ENCODE measurements around the gene SMIM35. TPM values are rescaled to one million over a fixed set of nuclear protein-coding genes. Genes with fewer than 3 reads are reported as not detected.

Gene SMIM35
- total and polyA plus RNA-seq, 9 donors = under 0.01 to 0.47 (median 0.08) TPM

DNA sequence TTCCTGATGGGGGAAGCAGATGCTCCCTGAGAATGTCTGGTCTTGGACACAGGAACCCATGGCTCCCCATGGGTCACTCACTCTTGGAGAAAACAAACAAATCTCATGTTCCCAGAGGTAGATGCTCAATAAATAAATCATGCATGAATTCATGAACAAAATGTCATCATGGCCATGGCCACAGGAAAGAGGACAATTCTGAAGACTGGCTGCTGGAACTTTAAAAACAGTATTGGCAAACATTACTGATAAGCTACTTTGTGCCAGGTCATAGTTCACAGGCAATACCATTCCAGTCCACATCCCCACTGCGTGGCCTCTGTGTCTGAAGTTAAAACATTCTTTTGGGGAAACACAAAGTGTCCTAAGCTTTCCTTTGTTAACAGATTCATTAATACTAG lies 9.2 kb upstream of the SMIM35 start:
- no peaks in the 10 kb centered on the region for H3K36me3 ChIP-seq (ENCODE audit: control insufficient read depth, insufficient read depth, low read length)
- no peak for DNase-seq
- H3K4me3 ChIP-seq (ENCODE audit: low read length) = no peak overlapping the region
- no peaks in the 10 kb centered on the region for H3K9me3 ChIP-seq (replicated peaks; ENCODE audit: control insufficient read depth, low read depth, low read length)
- H3K27me3 ChIP-seq (ENCODE audit: control insufficient read depth, insufficient read depth, low read length) = peaks cover 19% of the 10 kb centered on the region
- no peaks in the 10 kb centered on the region for H3K4me1 ChIP-seq (ENCODE audit: control insufficient read depth, insufficient read depth, low read length)
- 20% methylated on average over 1 of the region's 1 CpG for WGBS (ENCODE audit: insufficient coverage)
- no peak overlapping the region for H3K27ac ChIP-seq (ENCODE audit: low read length)

DNA sequence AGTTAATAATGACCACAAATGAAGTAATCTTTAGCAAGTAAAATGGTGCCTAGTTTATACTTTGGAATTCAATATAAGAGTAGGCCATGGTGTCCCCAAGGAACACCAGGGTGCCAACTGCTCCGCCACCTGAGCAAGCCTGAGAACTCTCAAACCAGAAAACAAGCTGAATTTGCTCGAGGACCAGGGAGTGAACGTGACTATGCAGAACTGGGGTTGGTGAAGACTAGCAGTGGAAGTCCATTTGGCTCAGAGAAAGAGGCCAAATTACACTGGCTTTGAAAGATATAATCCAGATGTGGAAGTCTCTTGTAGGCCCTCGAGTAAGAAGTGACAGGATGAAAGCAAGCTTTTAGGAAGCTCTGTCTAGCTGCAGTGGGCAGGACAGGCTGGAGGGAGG lies 8.7 kb upstream of the SMIM35 start:
- no peaks in the 10 kb centered on the region for H3K36me3 ChIP-seq (ENCODE audit: control insufficient read depth, insufficient read depth, low read length)
- no peak overlapping the region for H3K4me3 ChIP-seq (ENCODE audit: low read length)
- H3K27ac ChIP-seq (ENCODE audit: low read length) = no peak overlapping the region
- 35% methylated on average over 4 of the region's 4 CpGs for WGBS (ENCODE audit: insufficient coverage)
- DNase-seq = no peak
- peaks cover 18% of the 10 kb centered on the region for H3K27me3 ChIP-seq (ENCODE audit: control insufficient read depth, insufficient read depth, low read length)
- no peaks in the 10 kb centered on the region for H3K4me1 ChIP-seq (ENCODE audit: control insufficient read depth, insufficient read depth, low read length)
- no peaks in the 10 kb centered on the region for H3K9me3 ChIP-seq (replicated peaks; ENCODE audit: control insufficient read depth, low read depth, low read length)

DNA sequence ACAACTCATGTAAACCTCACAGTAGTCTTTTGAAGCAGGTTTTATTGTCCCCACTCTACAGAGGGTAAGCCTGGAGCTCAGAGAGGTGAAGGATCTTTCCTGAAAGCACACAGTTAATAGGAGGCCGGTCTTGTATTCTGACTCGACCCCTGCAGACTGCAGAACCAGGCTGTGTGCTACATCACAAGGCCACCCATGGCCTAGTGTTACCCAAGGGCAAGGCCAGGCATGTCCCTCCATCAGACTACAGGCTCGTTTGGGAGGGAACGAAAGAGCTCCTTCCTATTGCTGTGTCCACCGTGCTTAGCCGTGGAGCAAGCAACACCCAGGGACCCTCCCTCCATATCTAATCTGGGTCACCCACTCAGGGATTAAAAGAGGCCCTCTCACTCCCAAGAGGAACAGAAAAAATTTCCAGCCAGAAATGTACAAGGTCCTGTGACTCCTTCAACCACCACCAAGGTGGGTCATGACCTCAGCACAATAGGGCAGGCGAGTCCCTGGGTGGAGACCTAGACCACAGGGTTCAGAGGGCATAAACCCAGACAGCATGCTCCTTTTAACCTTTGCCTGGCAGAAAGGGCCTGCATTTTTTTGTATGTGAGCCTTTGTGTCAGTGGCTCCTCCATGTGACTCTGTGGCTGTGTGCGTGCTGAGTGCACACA lies 6.3 kb upstream of the SMIM35 start:
- Histone ChIP-seq H3K4me1 (ENCODE audit: control insufficient read depth, insufficient read depth, low read length) (no peaks in the 10 kb centered on the region), H3K36me3 (ENCODE audit: control insufficient read depth, insufficient read depth, low read length) (no peaks in the 10 kb centered on the region), H3K9me3 (replicated peaks; ENCODE audit: control insufficient read depth, low read depth, low read length) (no peaks in the 10 kb centered on the region), H3K4me3 (ENCODE audit: low read length) (no peak overlapping the region), H3K27me3 (ENCODE audit: control insufficient read depth, insufficient read depth, low read length) (peaks cover 15% of the 10 kb centered on the region), H3K27ac (ENCODE audit: low read length) (no peak overlapping the region)
- 60% methylated on average over 6 of the region's 8 CpGs for WGBS (ENCODE audit: insufficient coverage)
- DNase-seq = no peak

DNA sequence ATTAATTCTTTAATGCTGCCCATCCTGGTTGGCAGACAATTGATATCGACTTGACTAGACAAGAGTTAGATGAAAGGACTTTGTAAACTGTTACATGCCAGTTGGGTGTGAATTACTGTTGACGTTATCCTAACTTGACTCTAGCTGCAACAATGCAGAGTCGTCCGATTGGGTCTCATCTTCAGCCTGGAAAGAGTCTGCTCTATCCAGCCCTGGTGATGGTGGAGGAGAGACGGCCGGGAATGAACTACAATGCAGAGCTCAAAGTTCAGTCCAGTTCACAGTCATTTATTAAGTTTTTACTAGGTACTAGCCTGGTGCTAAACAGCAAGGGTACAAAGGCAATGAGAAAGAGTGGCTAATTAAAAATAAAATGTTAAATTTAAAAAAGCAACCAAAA lies 4.9 kb upstream of the SMIM35 start:
- Histone ChIP-seq H3K36me3 (ENCODE audit: control insufficient read depth, insufficient read depth, low read length) (no peaks in the 10 kb centered on the region), H3K27ac (ENCODE audit: low read length) (no peak overlapping the region), H3K27me3 (ENCODE audit: control insufficient read depth, insufficient read depth, low read length) (peaks cover 15% of the 10 kb centered on the region), H3K4me3 (ENCODE audit: low read length) (no peak overlapping the region), H3K4me1 (ENCODE audit: control insufficient read depth, insufficient read depth, low read length) (peaks cover 6% of the 10 kb centered on the region), H3K9me3 (replicated peaks; ENCODE audit: control insufficient read depth, low read depth, low read length) (no peaks in the 10 kb centered on the region)
- WGBS (ENCODE audit: insufficient coverage) = 12% methylated on average over 3 of the region's 6 CpGs
- no peak for DNase-seq

DNA sequence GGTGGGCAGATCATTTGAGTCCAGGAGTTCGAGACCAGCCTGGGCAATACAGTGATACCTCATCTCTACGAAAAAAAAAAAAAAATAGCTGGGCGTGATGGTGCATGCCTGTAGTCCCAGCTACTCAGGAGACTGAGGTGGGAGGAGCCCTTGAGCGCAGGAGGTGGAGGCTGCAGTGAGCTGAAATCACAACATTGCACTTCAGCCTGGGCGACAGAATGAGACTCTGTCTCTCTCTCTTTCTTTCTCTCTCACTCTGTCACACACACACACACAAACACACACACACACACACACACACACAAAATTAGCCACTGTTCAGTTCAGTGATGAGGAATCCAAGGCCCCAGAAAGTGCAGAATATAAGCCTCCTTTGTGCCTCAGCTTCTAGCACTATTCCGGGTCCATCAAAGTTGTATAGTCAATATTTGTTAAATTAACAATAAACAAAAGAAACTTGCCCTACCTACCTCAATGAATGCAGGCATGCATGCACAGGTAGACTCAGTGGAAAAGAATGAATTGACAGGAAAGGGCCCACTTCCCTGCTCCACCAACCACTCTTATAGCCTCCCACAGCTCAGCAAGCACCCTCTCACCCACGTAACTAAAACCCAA lies 3.9 kb upstream of the SMIM35 start:
- no peaks in the 10 kb centered on the region for H3K9me3 ChIP-seq (replicated peaks; ENCODE audit: control insufficient read depth, low read depth, low read length)
- WGBS (ENCODE audit: insufficient coverage) = 71% methylated on average over 1 of the region's 7 CpGs
- peaks cover 7% of the 10 kb centered on the region for H3K4me1 ChIP-seq (ENCODE audit: control insufficient read depth, insufficient read depth, low read length)
- H3K36me3 ChIP-seq (ENCODE audit: control insufficient read depth, insufficient read depth, low read length) = no peaks in the 10 kb centered on the region
- H3K4me3 ChIP-seq (ENCODE audit: low read length) = no peak overlapping the region
- no peak overlapping the region for H3K27ac ChIP-seq (ENCODE audit: low read length)
- no peak for DNase-seq
- peaks cover 18% of the 10 kb centered on the region for H3K27me3 ChIP-seq (ENCODE audit: control insufficient read depth, insufficient read depth, low read length)

DNA sequence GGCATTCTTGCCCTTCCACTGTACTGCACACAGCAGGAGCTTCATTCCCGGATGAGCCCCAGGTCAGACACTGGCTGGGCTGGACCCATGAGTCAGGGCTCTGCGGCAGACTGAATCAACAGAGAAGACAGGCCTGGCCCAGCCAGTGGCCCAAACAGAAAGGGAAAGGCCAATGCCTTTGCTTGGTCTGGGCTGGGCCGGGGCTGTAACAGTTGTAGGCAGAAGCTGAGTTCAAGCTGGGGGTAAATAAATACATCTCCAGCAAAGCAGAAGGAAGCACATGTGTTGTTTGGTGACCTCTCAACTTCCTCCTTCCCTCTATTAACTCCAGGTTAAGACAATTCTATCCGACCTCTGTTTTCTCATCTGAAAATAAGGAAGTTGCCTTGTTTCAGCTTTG lies 1.8 kb upstream of the SMIM35 start:
- 66% methylated on average over 3 of the region's 4 CpGs for WGBS (ENCODE audit: insufficient coverage)
- Histone ChIP-seq H3K4me1 (ENCODE audit: control insufficient read depth, insufficient read depth, low read length) (peaks cover 15% of the 10 kb centered on the region), H3K9me3 (replicated peaks; ENCODE audit: control insufficient read depth, low read depth, low read length) (no peaks in the 10 kb centered on the region), H3K27me3 (ENCODE audit: control insufficient read depth, insufficient read depth, low read length) (peaks cover 21% of the 10 kb centered on the region), H3K27ac (ENCODE audit: low read length) (peak overlapping the region; percentile 35), H3K4me3 (ENCODE audit: low read length) (no peak overlapping the region), H3K36me3 (ENCODE audit: control insufficient read depth, insufficient read depth, low read length) (no peaks in the 10 kb centered on the region)
- peak; percentile 74 for DNase-seq

DNA sequence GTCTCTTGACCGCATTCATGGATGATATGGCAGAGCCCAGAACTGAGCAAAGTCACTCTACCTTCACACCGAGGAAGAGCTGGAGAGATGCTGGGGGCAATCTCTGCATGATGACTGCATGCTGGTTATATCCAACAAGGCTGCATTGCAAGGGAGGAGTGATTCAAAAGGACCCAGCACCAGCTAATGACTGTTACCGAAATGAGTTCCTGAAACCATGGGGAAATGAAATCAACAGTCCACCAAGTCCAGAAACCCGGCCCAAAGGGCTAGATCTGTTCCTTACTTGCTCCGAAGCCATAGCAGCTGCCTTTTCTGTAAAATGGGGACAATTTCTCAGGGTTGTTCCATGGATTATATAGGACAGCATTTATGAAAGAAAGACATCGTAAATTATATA lies 1.2 kb upstream of the SMIM35 start:
- peak overlapping the region; percentile 35 for H3K27ac ChIP-seq (ENCODE audit: low read length)
- 85% methylated on average over 2 of the region's 6 CpGs for WGBS (ENCODE audit: insufficient coverage)

DNA sequence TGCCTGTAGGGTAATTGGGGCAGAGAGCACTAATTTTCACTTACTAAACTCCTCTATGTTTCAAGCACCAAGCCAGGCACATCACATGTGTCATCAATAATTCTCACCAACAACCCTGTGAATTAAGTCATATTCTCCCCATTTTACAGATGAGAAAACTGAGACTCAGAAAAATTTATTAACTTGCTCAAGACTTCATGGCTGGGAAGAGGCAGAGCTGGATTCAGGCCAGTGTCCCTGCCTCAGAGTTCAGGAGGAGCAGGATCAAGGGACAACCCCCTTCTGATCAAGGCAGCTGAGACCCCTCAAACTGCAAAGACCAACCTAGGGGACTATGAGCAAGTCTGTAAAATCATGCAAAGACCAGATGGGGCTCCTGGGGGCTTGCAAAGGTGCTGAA lies 2.1 kb downstream of the SMIM35 start:
- DNase-seq = no peak
- peak overlapping the region; percentile 29 for H3K27ac ChIP-seq (ENCODE audit: low read length)
- H3K4me3 ChIP-seq (ENCODE audit: low read length) = no peak overlapping the region
- peaks cover 22% of the 10 kb centered on the region for H3K27me3 ChIP-seq (ENCODE audit: control insufficient read depth, insufficient read depth, low read length)
- peaks cover 15% of the 10 kb centered on the region for H3K4me1 ChIP-seq (ENCODE audit: control insufficient read depth, insufficient read depth, low read length)
- no peaks in the 10 kb centered on the region for H3K36me3 ChIP-seq (ENCODE audit: control insufficient read depth, insufficient read depth, low read length)
- no peaks in the 10 kb centered on the region for H3K9me3 ChIP-seq (replicated peaks; ENCODE audit: control insufficient read depth, low read depth, low read length)

More for the DNA sequence above, 1.2 kb upstream of the SMIM35 start:
- Histone ChIP-seq H3K4me3 (ENCODE audit: low read length) (no peak overlapping the region), H3K36me3 (ENCODE audit: control insufficient read depth, insufficient read depth, low read length) (no peaks in the 10 kb centered on the region), H3K4me1 (ENCODE audit: control insufficient read depth, insufficient read depth, low read length) (peaks cover 15% of the 10 kb centered on the region), H3K9me3 (replicated peaks; ENCODE audit: control insufficient read depth, low read depth, low read length) (no peaks in the 10 kb centered on the region), H3K27me3 (ENCODE audit: control insufficient read depth, insufficient read depth, low read length) (peaks cover 21% of the 10 kb centered on the region)
- DNase-seq = peak; percentile 22

DNA sequence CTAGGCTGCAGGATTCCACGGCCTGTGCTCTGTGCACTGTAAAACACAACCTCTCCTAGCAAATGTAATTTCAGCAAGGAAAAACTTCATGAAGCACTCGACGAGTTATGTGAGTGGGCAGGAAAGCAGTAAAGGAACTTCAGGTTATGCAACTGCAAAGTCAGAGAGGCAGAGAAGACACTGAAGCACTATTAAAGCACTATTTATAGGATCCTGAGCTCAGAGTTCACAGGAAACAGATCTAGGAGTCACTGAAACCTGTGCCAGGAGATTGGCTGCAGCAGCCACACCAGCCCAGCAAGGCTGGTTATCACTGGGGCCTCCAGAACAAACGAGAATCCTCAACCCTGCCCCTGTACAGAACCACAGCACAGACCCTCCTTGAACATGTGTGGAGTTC lies 2.5 kb downstream of the SMIM35 start:
- WGBS (ENCODE audit: insufficient coverage) = no CpG with 5 or more reads among the region's 4 CpGs
- Histone ChIP-seq H3K27me3 (ENCODE audit: control insufficient read depth, insufficient read depth, low read length) (peaks cover 26% of the 10 kb centered on the region), H3K9me3 (replicated peaks; ENCODE audit: control insufficient read depth, low read depth, low read length) (no peaks in the 10 kb centered on the region), H3K4me3 (ENCODE audit: low read length) (no peak overlapping the region), H3K36me3 (ENCODE audit: control insufficient read depth, insufficient read depth, low read length) (no peaks in the 10 kb centered on the region), H3K27ac (ENCODE audit: low read length) (peak overlapping the region; percentile 29), H3K4me1 (ENCODE audit: control insufficient read depth, insufficient read depth, low read length) (peaks cover 15% of the 10 kb centered on the region)
- DNase-seq = peak; percentile 61

DNA sequence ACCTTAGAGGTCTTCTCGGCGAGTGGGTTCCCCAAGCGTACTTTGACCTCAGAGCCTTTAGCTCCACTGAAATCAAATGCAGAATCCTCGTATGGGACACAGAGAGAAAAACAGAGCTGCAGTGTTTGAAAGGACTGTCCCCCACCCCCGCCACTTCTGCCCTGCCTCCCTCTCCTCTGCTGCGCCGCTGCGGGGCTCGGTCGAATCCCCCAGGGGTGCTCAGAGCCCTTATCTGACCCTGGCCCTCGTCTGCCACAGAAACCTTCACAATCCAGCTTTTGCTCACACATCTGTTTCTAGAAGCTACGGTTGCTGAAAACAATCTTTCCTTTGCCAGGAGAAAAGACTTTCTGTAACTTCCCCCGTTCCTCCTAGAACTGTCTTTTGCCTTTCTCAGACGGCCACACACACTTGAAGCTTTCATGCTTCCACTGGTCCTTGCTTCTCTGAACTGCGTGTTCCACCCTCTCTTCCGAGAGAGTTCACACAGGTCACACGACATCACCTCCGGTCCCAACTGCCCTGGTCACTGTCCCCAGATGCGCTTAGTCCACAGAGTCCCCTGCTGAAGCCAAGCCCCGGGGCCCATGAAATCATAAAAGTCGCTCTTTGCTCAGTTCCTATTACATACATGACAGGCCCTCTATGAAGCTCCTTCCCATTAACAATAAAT lies 3.7 kb downstream of the SMIM35 start:
- DNase-seq = peak; percentile 20
- H3K4me3 ChIP-seq (ENCODE audit: low read length) = no peak overlapping the region
- H3K36me3 ChIP-seq (ENCODE audit: control insufficient read depth, insufficient read depth, low read length) = no peaks in the 10 kb centered on the region
- H3K4me1 ChIP-seq (ENCODE audit: control insufficient read depth, insufficient read depth, low read length) = peaks cover 15% of the 10 kb centered on the region
- peaks cover 33% of the 10 kb centered on the region for H3K27me3 ChIP-seq (ENCODE audit: control insufficient read depth, insufficient read depth, low read length)
- WGBS (ENCODE audit: insufficient coverage) = 30% methylated on average over 19 of the region's 21 CpGs
- no peaks in the 10 kb centered on the region for H3K9me3 ChIP-seq (replicated peaks; ENCODE audit: control insufficient read depth, low read depth, low read length)
- H3K27ac ChIP-seq (ENCODE audit: low read length) = no peak overlapping the region

Data from muscle of leg (tissue), 11 donors.